LoVo (cell line): ENCODE measurements around the gene SEMA4C.

Experiments used
- DNase-seq: peaks from one replicate; pipeline ENCODE4 v3.0.0-alpha.2; 2016; ENCODE audit warnings: low spot score

SEMA4C gene

DNA sequence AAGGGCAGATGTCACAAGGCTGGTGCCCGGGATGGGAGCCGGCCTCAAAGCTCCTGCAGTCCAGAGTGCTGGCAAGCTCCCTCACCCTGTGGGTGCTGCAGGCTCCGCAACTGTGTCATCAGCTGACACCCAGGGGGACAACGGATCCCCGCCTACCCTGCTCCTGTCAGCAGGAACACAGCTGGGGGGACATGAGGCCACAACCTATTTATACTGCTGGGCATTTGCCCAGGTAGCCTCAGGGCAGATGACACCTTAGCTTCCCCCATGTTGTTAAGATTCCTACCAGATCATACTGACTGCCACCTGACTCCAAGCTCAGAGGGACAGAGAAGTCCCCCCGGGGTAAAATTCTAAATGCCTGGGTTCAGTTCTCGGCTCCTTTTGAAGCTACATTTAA, 27.3 kb downstream of the SEMA4C start:
- no peak for DNase-seq

DNA sequence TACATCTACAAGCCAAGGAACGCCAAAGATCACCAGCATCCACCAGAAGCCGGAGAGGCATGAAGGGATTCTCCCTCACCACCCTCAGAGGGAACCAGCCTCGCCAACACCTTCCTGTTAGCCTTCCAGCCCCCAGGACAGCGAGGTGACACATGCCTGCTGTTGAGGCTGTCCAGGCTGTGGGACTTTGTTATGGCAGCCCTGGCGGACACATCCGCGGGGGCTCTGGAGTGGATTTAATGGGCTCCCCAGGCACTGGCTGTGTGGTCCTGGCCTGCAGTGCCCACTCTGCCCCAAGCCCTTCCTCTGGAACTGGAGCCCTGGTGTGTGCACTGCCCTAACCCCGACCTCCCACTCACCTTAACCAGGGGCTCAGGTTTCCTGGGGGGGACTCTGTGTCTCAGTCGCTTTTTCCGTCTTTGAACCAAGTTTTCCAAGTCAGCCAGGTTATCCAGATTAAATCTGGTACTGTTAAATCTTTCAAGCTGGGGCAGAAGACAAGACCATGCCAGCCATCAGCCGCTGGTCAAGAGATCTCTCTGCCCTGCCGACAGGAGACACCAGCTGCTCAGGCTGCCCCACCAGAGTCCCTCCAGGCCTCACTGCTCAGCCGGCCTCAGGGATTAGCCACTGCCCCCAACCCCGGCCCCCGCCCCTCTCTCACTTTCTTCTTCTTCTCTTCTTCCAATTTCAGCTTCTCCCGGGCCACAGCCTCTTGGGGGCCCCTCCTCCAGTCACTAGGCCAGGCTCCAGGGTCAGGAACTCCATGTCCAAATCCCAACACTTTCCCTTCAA, 28.0 kb downstream of the SEMA4C start:
- DNase-seq, result no peak

DNA sequence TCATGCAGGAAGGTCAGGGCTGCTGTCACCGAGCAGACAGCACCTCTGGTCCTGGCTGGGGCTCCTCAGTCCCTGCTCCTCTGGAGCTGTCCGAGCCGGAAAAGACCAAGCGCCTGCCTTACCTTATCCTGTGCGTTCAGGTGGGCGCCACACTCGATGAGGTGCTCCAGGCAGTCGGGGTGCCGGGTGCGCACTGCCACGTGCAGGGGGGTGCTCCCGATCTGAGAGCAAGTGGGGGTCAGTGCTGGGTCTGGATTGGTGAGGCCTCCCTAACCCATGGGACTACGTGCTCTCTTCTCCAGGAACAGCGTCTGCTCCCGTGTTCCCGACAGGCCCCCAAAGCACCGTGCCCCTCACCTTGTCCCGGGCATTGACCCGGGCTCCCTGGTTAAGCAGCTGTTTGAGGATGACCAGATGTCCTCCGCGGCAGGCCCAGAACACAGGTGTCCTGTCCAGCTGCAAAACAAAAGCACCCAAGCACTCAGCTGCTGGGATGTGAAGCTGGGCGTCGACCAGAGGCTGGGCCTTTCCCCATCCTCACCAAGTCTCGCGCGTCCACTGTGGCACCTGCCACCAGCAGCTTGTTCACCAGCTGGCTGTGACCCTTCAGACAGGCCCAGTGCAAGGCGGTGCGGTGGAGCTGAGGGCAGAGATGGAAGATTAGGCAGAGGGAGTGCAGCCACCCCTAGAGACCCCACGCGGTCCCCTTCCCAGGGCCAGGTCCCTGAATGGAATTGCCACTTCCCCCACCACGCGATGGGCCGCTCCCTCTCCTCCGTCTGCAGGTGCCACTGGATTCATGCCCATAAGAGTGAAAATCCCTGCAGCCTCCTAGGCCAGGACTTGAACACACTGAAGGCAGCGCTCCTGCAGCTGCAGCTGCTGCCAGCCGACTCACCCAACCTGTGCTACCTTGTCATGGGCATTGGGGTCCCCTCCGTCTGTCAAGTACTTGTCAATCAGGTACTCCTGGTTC, 29.7 kb downstream of the SEMA4C start:
- no peak for DNase-seq

DNA sequence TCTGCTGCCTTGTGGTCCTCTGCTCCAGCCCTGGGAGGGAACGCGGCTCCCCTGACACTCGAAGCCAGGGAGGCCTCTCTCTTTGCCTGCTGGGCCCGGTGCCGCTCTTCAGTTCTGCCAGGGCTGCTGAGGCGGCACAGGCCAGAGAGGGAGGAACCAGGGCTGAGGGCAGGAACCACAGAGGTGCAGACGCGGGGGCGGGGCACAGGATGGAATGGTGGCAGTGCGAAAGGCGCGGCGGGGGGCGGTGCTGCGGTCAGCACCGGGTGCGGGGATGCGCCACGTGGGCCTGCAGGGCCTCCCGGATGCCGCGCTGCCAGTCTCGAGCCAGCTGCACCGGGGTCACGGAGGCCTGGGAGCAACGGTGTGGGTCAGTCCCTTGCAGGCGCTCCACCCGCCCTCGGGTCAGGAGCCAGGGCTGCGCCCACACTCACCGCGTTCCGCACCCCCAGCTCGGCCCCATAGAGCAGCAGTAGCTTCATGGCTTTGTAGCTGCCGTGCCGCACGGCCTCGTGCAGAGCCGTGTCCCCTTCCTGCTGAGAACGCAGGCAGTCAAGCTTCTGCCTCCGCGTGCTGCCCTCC, 30.5 kb downstream of the SEMA4C start:
- DNase-seq, result no peak

DNA sequence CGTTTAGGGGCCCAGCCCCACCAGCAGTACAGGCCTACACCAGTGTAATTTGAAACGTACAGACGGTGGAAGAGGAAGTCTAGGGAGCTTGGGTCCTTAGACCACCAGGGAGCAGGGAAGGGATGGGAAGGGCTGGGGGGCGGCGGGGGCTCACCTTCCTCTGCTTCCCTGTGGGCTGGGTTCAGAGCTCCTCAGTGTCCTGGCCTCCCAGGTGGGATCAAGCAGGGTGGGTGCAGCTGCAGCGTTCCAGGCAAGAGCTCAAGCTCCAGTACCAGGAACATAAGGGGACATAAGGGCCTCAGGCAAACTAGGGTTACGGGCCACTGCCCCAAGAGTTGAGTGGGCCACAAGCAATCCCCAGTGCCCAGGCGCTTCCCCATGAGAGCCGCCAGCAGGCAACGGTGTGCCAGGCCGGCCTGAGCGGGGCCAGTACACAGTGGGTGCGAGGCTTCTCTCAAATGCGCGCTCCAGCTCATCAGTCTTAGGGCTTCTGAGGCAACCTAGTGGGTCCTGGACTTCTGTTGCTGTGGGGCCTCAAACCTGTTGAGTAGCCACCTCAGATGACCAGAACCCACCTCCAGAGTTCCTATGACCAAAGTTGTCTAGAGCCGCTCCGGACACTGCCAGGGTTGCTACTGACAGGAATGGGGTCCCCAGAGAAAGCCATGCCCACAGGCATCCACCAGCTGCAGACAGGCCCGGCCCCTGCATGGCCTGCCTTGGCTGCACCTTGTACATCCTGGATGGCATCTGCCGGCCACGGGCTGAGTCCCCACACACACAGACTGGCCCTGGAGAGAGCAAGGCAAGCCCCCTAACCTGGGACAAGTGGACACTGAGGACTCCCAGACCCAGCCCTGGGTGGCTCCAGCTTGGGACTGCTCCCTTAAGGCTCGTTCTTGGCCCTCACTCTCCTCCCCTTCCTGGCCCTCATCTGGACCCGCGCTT, 31.3 kb downstream of the SEMA4C start:
- no peak for DNase-seq

DNA sequence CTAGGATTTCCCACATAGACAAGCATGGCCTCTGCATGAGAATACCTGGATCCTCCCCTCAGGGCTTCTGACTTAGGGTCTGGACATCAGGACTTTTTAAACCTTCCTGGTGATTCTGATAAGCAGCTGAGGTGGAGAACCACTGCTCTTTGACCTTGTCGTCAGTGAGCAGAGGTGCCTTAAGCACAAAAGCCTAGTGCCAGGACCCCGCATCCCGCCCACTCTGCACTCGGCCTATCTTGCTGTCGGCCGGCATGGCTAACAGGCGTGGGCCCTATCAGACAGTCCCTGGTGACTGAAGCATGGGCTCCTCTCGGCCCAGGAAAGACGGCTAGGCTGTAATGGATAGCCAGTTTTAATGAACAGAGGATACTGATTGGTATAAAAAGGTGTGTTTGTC, 32.3 kb downstream of the SEMA4C start:
- no peak for DNase-seq

DNA sequence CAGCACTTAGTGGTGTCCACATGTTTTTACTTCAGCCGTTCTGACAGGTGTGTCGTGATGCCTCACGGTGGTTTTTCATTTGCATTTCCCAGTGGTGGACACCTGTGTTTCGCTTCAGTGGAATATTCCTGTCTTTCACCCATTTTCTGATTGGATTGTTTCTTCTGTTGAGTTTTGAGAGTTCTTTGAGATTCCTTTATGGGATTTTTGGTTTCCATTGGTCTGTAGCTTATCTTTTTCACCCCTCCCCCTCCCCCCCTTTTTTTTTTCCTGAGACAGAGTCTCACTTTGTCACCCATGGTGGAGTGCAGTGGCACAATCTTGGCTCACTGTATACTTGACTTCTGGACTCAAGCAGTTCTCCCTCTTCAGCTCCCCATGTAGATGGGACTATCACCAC, 34.0 kb downstream of the SEMA4C start:
- DNase-seq, result no peak

DNA sequence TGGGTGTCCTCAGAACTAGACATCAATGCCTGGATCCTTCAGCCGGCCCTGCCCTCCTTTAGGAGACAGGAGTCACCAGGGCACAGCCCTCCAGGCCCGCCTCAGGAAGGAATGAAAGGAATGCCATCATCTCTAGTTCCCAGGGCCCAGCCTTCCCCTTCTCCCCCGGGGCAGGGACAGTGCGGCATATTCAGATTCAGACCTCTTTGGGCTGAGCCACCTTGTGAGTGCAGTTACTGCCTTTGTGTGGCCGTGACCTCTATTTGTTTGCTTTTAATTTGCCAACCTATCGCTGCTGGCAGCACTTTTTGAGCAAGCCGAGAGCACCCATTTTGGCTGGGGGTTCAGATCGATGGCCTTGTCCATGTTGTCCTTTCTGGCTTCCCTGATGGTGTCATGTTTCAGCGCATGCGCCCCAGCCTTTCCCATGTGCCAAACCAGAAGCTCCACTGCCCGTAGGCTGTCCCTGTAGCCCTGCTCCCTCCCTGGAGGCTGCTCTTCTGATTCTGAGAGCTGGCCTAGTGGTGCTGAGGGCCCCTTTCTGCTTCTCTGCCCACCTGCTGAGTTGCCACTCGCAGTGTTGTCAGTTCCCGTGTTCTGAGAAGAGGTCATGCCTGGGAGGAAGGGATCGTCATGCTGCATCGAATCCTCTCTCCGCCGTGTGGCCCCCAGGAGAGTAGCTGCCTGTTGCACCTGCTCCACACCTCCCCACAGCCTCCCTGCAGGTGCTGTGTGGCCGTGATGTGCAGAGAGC, 36.9 kb downstream of the SEMA4C start:
- DNase-seq, result peak; percentile 84

DNA sequence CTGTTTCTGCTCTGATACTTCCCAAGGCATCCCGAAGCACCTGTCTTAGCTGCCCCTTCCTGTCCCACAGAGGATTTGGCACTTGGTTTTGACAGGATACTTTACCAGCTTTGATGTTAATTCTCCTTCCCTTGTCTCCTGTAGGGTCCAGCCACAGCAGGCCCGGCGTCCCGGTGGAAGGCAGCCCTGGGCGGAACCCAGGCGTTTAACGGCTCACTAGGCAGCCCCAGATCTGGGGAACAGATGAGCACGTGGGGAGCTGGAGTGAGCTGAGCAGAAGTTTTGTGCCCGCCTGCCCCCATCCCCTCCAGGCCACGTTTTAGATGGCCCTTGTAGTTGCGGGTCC, 37.5 kb downstream of the SEMA4C start:
- no peak for DNase-seq

DNA sequence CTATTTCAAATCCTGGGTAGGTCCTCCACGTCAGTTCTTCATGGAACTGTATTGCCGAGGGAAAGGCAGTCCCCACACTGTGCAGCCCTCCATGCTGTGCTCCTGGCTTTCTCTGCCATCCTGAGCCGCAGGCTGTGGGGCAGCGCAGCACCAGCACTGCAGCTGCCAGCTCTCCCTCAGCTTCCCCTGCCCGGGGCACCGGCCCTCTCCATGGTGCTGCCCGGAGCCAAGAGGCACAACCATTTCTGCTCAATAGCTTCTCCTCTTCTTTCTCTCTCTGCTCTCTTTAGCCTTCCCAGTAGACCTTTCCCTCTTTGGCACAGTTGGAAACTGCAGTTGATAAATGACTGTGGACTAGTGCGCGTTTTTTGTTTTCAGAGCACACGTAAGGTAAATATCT, 38.2 kb downstream of the SEMA4C start:
- DNase-seq, result no peak

DNA sequence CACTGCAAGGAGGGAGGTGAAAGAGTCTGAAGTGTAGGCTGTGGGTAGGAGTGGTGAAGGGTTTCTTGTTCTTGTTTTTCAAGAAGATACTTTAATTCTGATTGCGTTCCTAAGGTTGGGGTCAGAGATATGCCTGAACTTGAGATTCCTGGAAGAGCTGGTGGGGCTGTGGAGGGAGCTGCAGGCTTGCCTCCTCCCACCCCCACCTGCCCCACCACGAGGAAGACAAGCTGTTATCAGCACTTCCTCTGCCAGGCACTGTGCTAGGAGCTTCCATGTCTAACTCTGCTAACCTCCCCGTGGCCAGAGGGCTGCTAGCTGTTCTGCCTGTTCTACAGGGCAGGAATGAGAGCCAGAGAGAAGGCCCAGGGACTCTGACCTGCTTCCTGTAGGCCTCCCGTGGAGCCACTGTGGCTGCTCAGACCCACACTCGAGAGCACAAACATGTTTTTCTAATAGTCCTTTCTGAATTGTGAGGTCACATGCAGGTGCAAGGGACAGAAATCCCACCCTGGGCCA, 39.8 kb downstream of the SEMA4C start:
- DNase-seq, result no peak

DNA sequence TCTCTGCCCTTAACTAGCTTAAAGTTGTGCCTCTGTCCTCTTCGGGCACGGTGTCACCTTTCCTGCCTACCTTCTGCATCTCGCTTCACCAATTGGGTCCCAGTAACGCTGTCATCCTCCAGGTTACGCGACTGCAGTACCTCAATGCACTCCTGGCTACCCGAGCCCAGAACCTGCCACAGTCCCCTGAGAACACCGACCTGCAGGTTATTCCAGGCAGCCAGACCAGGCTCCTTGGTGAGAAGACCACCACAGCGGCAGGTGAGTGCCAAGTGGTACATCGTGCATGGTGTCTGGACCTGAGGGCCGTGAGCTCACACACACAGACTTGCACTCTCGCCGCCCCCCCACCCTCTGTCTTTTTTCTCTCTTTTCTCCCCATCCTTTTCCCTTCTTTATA, 41.0 kb downstream of the SEMA4C start:
- no peak for DNase-seq

DNA sequence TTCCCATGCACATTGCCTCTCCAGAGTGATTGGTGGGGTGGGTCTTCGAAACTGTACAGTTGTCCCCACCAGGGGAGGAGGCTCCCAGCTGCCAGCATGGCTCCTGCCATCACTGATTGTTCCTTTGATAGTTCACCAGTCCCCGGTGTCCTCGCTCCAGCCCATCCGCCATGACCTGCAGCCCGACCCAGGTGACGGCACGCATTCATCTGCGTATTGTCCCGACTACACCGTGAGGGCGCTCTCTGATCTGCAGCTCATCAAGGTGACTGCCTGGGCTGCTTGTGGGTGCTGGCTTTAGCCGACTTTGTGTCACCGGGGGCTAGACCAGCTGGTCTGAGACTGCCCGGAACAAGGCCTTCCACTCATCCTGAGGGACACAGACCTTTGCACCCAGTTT, 41.4 kb downstream of the SEMA4C start:
- no peak for DNase-seq

DNA sequence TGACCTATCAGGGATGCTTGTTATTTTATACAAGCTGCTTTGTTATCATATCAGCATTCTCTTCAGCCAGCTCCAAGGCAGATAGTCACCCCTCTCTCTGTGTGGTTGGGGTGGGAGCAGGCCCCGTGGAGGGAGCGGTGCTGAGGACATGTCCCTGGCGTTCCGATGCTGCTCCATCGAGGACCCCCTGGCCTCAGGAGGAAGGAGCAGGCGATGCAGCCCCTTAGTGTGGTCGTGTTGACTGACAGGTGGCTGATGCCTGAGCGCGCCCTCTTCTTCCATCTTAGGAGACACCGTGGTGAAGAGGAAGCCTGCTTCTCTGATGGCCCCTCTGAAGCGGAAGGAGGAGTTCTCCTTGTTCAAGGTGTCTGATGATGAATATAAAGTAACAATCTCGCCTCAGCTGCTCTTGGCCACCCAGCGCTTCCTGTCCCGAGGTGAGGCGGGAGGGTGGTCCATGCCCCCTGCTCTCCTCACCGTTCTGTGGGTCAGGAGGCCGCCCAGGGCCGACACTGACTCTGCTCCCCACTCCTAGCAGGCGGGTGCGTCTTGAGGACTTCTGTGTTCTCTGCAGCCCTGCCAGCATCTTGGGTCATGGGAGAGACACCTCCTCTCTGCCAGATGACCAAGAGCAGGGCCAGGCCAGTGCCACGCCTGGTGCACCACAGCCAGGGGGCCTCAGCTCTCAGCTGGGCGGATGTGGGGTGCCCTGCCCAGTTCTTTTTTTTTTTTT, 43.2 kb downstream of the SEMA4C start:
- DNase-seq, result no peak

DNA sequence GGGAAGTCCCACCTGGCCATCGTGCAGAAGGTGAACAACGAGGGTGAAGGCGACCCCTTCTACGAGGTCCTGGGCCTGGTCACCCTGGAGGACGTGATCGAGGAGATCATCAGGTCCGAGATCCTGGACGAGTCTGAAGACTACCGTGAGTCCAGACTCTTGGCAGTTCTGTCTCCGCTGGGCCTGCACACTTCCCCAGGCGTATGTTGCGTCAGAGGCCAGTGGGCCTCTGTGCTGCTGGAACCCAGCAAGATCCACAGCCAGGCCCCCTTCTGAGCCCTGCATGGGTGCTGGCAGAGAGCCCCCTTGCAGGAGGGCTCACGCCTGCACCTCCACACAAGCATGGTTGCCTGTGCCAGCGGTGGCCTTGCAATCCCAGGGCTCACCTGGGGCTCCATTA, 44.8 kb downstream of the SEMA4C start:
- DNase-seq, result no peak

DNA sequence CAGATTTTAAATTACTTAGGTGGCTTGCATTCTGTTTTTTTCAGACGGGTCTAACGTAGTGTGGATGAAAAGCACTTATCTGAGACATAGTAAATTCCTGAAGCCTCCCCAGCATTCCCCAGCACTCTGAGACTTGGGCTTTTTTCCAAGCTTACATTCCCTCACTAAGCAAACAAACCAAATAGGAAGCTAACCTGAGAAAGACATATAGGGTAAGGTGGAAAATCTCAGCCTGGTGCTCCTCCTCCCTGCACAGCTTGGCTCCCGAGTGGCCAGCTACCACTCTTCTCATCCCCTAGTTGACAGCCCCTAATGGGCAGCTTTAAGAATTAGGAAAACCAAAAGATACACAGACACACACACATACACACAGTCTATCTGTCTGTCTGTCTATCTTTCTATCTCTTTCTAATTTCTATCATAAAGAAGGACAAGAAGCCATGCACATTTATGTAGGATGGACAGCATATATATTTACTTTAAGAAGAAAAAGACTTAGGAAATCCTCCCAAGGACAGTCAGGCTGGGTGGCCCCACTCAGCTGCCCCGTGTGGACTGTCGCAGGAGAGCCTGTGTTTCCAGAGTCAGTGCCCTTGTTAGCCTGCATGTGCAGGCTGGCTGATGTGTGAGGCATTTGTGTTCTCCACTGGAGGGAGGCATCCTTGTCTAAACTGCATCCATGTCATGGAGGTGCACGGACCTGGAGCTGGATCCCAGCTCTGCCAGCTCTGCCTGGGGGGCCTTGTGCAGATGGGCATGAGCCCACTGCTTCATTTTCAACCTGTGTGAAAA, 45.6 kb downstream of the SEMA4C start:
- DNase-seq, result no peak

DNA sequence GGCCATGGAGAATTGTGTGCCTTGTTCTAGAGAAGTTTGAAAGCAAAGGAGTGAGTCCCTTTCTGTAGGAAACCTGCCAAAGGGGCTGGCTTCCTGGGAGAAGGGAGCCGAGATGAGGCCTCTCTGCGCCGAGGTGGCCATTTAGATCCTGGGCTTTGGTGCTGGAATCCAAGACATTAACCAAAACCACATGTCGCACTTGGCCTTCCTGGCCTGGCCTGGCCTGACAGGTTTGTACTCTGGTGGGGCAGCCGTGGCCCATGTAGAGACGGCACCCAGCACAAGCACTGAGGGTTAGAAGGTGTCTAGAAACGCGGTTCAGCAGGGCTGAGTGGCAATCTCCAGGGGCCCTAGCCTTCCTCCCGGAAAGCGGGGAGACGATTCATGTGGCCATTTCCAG, 46.7 kb downstream of the SEMA4C start:
- no peak for DNase-seq

DNA sequence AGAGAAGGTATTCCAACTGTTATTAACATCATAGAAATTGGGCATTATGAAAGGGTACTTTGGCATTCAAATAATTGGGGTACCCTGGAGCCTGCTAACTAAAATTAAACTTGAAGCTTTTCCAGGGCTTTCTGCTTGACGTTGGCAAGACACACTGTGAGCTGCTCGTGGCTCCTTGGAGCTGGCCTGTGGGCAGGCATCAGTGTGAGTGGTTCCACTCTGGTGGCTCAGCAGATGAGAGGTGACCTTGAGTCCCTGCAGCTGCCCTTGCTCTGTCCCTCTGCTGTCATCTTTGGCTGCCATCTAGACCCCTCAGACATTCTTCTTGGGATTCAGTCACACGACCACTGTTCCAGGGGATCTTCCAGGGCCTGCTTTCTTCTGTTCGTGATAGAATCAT, 47.1 kb downstream of the SEMA4C start:
- no peak for DNase-seq

DNA sequence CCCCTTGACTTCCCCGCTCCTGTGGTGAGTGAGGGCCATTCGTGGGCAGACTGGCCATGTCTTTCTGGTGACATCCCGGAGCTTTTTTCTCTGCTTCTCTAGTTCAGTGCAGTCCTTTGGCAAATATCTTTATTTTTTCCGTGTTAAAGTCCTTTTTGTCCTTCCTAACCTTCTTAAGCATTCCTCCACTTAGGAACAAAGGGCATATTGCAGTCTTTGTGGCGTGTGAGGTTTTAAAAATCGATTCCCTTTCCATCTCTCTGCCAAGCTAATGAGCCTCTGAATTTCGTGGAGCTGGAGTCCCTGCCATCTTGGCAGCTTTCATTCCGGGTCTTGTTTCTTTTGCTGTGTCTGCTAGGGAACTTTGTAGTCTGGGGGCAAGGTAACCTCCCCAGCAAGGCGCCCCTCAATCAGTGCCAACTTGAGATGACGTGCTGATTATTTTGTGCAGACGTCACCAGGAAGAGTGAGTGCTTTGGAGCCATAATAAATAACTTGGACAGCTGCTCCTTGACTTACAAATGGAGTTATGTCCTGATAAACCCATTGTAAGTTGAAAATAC, 48.7 kb downstream of the SEMA4C start:
- DNase-seq, result no peak
